Adrenal gland (tissue), 5 donors: ENCODE data around the gene FAM240A.

Experiments
- CTCF ChIP-seq, 6 experiments: fragments of 450-650 bp in 4 of 6; fragments of 200-600 bp in 2 of 6; sonication (generic) in 1 of 6; IDR thresholded peaks; 1 replicate in 5 of 6; 2 replicates in 1 of 6; pipeline versions ENCODE4 v1.5.1 to v1.8.0; 2016 to 2021; ENCODE audit warnings: antibody characterized with exemption in 6 of 6, mild to moderate bottlenecking in 2 of 6, moderate library complexity in 1 of 6
- POLR2A ChIP-seq, 2 donors: fragments of 450-650 bp; IDR thresholded peaks; one replicate each; pipeline ENCODE4 v1.6.1; 2017; ENCODE audit warnings: antibody characterized with exemption in 2 of 2, mild to moderate bottlenecking in 2 of 2, moderate library complexity in 1 of 2
- donor health status: DM: no; HTN: no; CAD: no.

- TF ChIP-seq CTCF (IDR thresholded peaks at IDR 0.05), result no peak
- no peak for TF ChIP-seq POLR2A (IDR thresholded peaks at IDR 0.05)
Measured at GRCh38 chr3:46665763-46666452, 53.6 kb downstream of the FAM240A start.
